DND-41 (cell line): ENCODE data around the gene NEMF.

ENCODE experiments used
- ATAC-seq: fragments of 200-7000 bp; cut with Tn5 transposase; 3 replicates; pipeline ENCODE4 v1.9.1; 2021; ENCODE audit warnings: low read depth; ENCODE audit not compliant: insufficient read depth
- DNase-seq: peaks from one replicate; pipeline ENCODE4 v3.0.0-alpha.2; 2020
- H2AFZ ChIP-seq: 2 replicates; pipeline ENCODE4 v1.6.0; 2012; ENCODE audit warnings: low read depth, low read length
- H3K27ac ChIP-seq: 2 replicates; pipeline ENCODE4 v1.5.1; 2012; ENCODE audit warnings: low read length, inconsistent platforms
- H3K27me3 ChIP-seq: fragments of 200-600 bp; sonication (generic); 2 replicates; pipeline ENCODE4 v1.6.0; 2012; ENCODE audit warnings: low read length, mild to moderate bottlenecking, inconsistent platforms; ENCODE audit not compliant: insufficient read depth, poor library complexity
- H3K36me3 ChIP-seq: 2 replicates; pipeline ENCODE4 v1.5.1; 2012; ENCODE audit warnings: low read length, inconsistent platforms; ENCODE audit not compliant: insufficient read depth
- H3K4me1 ChIP-seq: 2 replicates; pipeline ENCODE4 v1.5.1; 2012; ENCODE audit warnings: mild to moderate bottlenecking, low read length; ENCODE audit not compliant: insufficient read depth
- H3K4me2 ChIP-seq: 2 replicates; pipeline ENCODE4 v1.6.0; 2012; ENCODE audit warnings: mild to moderate bottlenecking, moderate library complexity, low read length, inconsistent platforms; ENCODE audit not compliant: insufficient read depth
- H3K4me3 ChIP-seq, 2 experiments: fragments of 200-600 bp in 1 of 2; shearing (Covaris generic) in 1 of 2; 2 replicates each; pipeline ENCODE4 v1.5.1; 2012 to 2016; ENCODE audit warnings: inconsistent platforms in 2 of 2, low read length in 2 of 2, mild to moderate bottlenecking in 2 of 2, low read depth in 1 of 2, moderate library complexity in 1 of 2
- H3K79me2 ChIP-seq: 2 replicates; pipeline ENCODE4 v1.6.0; 2012; ENCODE audit warnings: low read length, inconsistent platforms; ENCODE audit not compliant: insufficient read depth
- H3K9ac ChIP-seq: 2 replicates; pipeline ENCODE4 v1.6.0; 2012; ENCODE audit warnings: low read depth, mild to moderate bottlenecking, inconsistent platforms, low read length, moderate library complexity
- H3K9me3 ChIP-seq: 2 replicates; pipeline ENCODE4 v1.5.1; 2012; ENCODE audit warnings: low read length, moderate library complexity, mild to moderate bottlenecking, inconsistent platforms; ENCODE audit not compliant: insufficient read depth, severe bottlenecking
- H4K20me1 ChIP-seq: 2 replicates; pipeline ENCODE4 v1.6.0; 2012; ENCODE audit warnings: low read length; ENCODE audit not compliant: insufficient read depth
- EZH2 ChIP-seq: IDR thresholded peaks from 3 replicates; pipeline ENCODE4 v1.6.1; 2012; ENCODE audit warnings: borderline replicate concordance, low read depth, mild to moderate bottlenecking, moderate library complexity, low read length, inconsistent platforms; ENCODE audit not compliant: severe bottlenecking
- TF ChIP-seq, protein P1 (sequence below): IDR thresholded peaks from 2 replicates; pipeline ENCODE4 v1.5.1; 2012; ENCODE audit warnings: borderline replicate concordance, low read length, moderate library complexity, mild to moderate bottlenecking; ENCODE audit not compliant: poor library complexity, severe bottlenecking; ENCODE audit errors: extremely low read depth

NEMF gene

DNA sequence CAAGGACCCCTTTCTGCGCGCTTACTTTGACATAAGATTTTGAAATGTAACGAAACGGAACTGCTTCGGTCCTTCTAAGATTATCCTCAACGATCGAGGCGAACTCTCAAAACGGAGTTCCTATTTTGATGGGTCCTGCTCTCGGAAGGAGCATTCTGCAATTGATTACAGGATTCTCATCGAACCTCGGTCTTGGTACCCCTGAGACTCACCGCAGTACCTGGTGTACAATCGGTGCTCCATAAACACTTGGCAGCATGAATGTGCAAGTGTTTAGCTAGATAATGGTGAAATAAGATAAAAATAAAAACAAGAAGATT lies 530 bp upstream of the NEMF start:
- H3K27ac ChIP-seq: peak overlapping the region; percentile 91
- peak overlapping the region; percentile 80 for H3K4me2 ChIP-seq
- peaks cover 46% of the 10 kb centered on the region for H3K79me2 ChIP-seq
- TF ChIP-seq, protein P1, sequence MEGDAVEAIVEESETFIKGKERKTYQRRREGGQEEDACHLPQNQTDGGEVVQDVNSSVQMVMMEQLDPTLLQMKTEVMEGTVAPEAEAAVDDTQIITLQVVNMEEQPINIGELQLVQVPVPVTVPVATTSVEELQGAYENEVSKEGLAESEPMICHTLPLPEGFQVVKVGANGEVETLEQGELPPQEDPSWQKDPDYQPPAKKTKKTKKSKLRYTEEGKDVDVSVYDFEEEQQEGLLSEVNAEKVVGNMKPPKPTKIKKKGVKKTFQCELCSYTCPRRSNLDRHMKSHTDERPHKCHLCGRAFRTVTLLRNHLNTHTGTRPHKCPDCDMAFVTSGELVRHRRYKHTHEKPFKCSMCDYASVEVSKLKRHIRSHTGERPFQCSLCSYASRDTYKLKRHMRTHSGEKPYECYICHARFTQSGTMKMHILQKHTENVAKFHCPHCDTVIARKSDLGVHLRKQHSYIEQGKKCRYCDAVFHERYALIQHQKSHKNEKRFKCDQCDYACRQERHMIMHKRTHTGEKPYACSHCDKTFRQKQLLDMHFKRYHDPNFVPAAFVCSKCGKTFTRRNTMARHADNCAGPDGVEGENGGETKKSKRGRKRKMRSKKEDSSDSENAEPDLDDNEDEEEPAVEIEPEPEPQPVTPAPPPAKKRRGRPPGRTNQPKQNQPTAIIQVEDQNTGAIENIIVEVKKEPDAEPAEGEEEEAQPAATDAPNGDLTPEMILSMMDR: no peak
- TF ChIP-seq EZH2: no peak
- peaks cover 24% of the 10 kb centered on the region for H3K36me3 ChIP-seq
- H3K4me3 ChIP-seq: peak overlapping the region; percentile 83 to 87
- peak overlapping the region; percentile 84 for H3K9ac ChIP-seq
- DNase-seq: no peak
- H3K9me3 ChIP-seq: no peaks in the 10 kb centered on the region
- no peaks in the 10 kb centered on the region for H3K27me3 ChIP-seq
- peak; percentile 9; the same call in 1 of the 3 replicates for ATAC-seq
- H3K4me1 ChIP-seq: peaks cover 34% of the 10 kb centered on the region
- no peaks in the 10 kb centered on the region for H4K20me1 ChIP-seq
- peak overlapping the region; percentile 98 for H2AFZ ChIP-seq

DNA sequence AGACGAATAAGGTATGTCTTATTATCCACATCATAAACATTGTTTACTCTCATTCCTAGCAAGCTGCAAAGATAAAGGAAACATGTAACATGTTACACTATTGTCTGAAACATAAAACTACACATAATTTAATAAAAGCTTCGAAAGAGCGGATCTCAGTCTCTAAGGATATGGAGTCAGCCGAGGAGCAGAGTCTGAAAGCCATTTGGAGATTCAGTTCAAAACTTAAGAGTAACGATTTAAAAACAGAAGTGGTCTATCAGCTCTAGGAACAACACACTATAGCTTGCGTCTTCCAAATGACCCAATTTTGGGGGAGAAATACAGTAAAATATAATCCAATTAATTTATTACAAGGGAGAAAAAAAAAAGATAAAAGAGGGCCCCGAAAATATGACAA lies 775 bp downstream of the NEMF start:
- DNase-seq (no peak), ATAC-seq (0 out of 3 replicates have a peak, but pooled peaks have one; percentile 6)
- H3K9me3 ChIP-seq: no peaks in the 10 kb centered on the region
- H2AFZ ChIP-seq: peak overlapping the region; percentile 98; the same call in 1 of the 2 replicates
- H3K27ac ChIP-seq: peak overlapping the region; percentile 91
- H4K20me1 ChIP-seq: no peaks in the 10 kb centered on the region
- no peaks in the 10 kb centered on the region for H3K27me3 ChIP-seq
- H3K4me2 ChIP-seq: peak overlapping the region; percentile 80
- H3K36me3 ChIP-seq: peaks cover 33% of the 10 kb centered on the region
- TF ChIP-seq EZH2: no peak
- TF ChIP-seq, protein P1: no peak
- H3K79me2 ChIP-seq: peaks cover 53% of the 10 kb centered on the region
- peaks cover 34% of the 10 kb centered on the region for H3K4me1 ChIP-seq
- peak overlapping the region; percentile 84 for H3K9ac ChIP-seq
- peak overlapping the region; percentile 83 to 87 for H3K4me3 ChIP-seq

DNA sequence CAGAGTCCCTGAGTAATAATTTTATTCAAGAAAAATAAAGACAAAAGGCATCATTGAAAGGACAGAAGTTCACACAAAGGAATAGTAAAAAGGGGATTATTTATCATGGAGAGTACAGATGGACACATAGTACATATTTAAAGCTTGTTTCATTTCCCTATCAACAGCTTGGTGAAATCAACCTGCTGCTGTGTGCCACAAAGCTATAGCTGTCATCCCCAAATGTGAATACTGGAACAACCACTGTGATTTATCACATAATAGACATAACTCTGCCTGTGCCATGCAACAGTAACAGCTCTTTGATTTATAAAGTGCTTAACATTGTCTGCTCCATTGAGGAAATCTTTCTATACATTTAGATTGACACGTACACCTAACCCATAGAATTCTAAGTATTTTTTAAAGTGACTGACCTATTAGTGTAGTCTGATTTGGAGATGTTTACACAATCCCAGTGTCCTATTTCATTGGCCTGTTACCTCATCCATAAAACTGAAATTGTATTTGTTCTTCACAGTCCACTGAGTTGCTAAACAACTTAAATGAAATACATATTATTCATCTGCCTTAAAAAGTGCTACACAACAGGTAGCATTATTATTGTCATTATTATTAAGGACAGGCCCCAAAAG lies 3.3 kb downstream of the NEMF start:
- no peak overlapping the region for H3K9ac ChIP-seq
- peaks cover 55% of the 10 kb centered on the region for H3K36me3 ChIP-seq
- no peaks in the 10 kb centered on the region for H3K9me3 ChIP-seq
- H3K27me3 ChIP-seq: no peaks in the 10 kb centered on the region
- H3K4me1 ChIP-seq: peaks cover 34% of the 10 kb centered on the region
- no peaks in the 10 kb centered on the region for H4K20me1 ChIP-seq
- DNase-seq (no peak), ATAC-seq (no peak)
- H3K4me2 ChIP-seq: no peak overlapping the region
- no peak overlapping the region for H3K4me3 ChIP-seq
- TF ChIP-seq, protein P1: no peak
- no peak for TF ChIP-seq EZH2
- no peak overlapping the region for H3K27ac ChIP-seq
- no peak overlapping the region for H2AFZ ChIP-seq
- peaks cover 54% of the 10 kb centered on the region for H3K79me2 ChIP-seq

DNA sequence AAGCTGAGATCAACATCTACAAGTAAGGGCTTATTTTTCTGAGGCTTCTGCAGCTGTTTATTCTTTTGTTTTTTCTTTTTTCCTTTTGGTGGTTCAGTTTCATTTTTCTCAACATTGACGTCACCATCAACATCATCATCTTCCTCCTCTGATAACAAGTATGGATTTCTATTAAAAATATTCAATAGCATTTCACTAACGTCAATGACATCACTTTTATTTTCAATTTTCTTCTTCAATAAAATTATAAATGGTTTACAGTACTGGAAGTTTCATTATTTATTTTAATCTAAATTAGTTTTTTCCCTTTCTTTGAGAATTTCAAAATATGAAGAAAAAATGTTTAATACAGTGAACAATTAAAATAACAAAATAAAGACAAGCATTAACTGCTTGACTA lies 23.9 kb downstream of the NEMF start:
- H3K36me3 ChIP-seq: peaks cover 93% of the 10 kb centered on the region
- no peak overlapping the region for H3K27ac ChIP-seq
- no peak overlapping the region for H3K9ac ChIP-seq
- H3K9me3 ChIP-seq: no peaks in the 10 kb centered on the region
- no peak overlapping the region for H3K4me3 ChIP-seq
- no peaks in the 10 kb centered on the region for H4K20me1 ChIP-seq
- H3K79me2 ChIP-seq: no peaks in the 10 kb centered on the region
- no peak for TF ChIP-seq EZH2
- TF ChIP-seq, protein P1: no peak
- DNase-seq: no peak
- no peak overlapping the region for H2AFZ ChIP-seq
- H3K4me1 ChIP-seq: no peaks in the 10 kb centered on the region
- H3K4me2 ChIP-seq: no peak overlapping the region
- ATAC-seq: no peak
- H3K27me3 ChIP-seq: no peaks in the 10 kb centered on the region
